Endometrium (tissue), 2 donors: Measurements from ENCODE around the gene RAPGEF3.

Source experiments
- FAIRE-seq: peaks from 2 replicates; lab custom pipeline; 2012; peaks lifted over from hg19 to GRCh38; lab: Jason Lieb, UNC
- donor health status: control.
- donor health status: control.

Gene RAPGEF3

GRCh38 chr12:47687636-47688035 is 71.0 kb downstream of the RAPGEF3 start:
- FAIRE-seq, result no peak

GRCh38 chr12:47686645-47687240 is 71.9 kb downstream of the RAPGEF3 start:
- peak; percentile 91 for FAIRE-seq
